Right renal pelvis (tissue), 4 donors: ENCODE measurements around the gene PACSIN2. TPM values are rescaled to one million over a fixed set of nuclear protein-coding genes. Genes with fewer than 3 reads are reported as not detected.

Experiments
- DNase-seq, 4 donors: peaks; one replicate each; pipeline ENCODE4 v3.0.0-alpha.2; 2013; ENCODE audit warnings: low read depth in 4 of 4, low spot score in 3 of 4, missing footprints in 1 of 4
- polyA plus RNA-seq, 4 donors: library from polyadenylated mRNA; unstranded; fragments of 120-200 nt; gene quantifications; one replicate each; pipeline ENCODE4 v1.2.1, GENCODE V29; 2013; ENCODE audit not compliant: insufficient read length in 4 of 4

PACSIN2 gene
- polyA plus RNA-seq, 4 donors = 64.6 to 68.8 (median 67.8) TPM

DNA sequence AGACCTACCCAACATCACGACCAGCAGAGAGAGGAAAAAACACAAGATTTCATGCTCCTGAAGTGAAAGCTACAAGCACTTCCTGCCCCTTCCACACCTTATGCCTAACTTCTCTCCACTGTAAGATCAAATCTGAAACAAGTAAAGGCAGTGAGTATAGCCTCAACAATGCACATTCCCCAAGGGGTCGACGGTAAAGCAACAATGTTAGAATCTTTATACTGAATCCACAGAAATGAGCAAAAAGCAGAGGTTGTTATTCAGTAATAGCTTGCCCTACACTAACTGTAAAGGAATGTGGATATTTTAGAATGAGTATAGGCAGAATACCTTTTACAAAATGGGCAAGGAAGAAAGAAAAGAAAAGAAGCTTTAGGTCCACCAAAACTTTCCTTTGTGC, 173.5 kb downstream of the PACSIN2 start:
- DNase-seq = no peak

DNA sequence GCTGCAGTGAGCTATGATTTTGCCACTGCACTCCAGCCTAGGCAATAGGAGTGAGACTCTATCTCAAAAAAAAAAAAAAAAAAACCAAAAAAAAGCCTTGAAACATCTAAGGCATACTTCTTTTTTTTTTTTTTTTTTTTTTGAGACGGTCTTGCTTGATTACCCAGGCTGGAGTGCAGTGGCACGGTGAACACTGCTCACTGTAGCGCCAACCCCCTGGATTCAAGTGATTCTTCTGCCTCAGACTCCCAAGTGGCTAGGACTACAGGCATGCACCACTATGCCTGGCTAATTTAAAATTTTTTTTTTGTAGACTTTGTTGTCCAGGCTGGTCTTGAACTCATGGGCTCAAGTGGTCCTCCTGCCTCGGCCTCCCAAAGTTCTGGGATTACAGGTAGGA, 177.4 kb downstream of the PACSIN2 start:
- no peak for DNase-seq

DNA sequence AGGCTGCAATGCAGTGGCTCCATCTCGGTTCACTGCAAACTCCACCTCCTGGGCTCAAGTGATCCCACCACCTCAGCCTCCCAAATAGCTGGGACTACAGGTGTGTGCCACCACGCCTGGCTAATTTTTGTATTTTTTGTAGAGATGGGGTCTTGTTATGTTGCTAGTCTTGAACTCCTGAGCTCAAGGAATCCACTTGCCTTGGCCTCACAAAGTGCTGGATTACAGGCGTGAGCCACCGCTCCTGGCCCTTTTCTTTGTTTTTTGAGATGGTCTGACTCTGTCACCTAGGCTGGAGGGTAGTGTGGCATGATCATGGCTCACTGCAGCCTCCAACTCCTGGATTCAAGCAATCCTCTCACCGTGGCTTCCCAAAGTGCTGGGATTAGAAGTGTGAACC, 178.9 kb downstream of the PACSIN2 start:
- DNase-seq = no peak

DNA sequence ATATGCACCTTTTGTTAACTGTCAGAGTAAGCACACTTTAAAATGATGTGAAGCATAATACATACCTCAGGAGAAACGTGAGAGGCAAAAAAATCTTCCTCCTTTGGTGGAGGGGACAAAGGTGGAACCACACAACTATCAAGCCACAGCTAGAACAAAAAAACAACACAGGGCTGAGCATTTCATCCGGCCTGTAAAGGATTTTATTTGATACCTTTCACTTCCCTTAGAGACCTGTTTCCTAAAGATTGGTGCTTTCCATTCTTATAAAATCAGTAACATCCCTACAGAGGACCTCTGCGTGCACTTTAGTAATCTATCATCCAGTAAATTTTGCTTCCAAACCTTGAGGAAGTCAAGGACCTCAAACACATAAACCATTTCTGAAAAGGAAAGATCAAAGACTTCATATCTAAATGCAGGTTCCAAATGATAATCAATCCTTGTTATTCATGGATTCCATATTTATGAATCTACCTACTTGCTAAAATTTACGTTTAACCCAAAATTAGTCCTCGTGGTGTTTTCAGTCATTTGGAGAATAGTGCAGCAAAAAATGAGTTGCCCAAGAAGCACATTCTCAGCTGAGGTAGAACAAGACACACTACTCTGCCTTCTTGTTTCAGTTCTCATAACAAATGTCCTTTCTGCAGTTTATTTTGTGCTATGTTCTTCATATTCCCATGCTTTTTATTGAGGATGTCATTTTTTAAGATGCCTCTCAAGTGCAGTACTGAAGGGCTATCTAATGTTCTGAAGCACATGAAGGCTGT, 180.6 kb downstream of the PACSIN2 start:
- no peak for DNase-seq

DNA sequence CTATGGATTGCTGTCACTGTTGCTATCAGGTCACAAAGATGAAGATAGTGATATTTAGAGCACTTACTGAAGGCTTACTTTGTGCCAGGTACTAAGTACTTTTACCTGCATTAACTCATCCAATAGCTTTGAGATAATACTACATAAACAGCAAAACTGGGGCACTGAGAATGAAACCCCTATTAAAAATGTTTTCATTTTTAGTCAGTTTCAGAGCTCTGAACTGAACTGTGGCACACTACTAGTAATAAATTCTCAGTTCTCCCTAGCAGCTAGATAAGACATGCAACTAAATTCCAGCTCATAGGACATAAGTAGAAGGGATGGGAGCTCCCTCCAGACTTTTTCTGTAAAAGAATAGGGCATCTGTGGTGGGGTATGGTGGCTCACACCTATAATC, 181.8 kb downstream of the PACSIN2 start:
- no peak for DNase-seq

DNA sequence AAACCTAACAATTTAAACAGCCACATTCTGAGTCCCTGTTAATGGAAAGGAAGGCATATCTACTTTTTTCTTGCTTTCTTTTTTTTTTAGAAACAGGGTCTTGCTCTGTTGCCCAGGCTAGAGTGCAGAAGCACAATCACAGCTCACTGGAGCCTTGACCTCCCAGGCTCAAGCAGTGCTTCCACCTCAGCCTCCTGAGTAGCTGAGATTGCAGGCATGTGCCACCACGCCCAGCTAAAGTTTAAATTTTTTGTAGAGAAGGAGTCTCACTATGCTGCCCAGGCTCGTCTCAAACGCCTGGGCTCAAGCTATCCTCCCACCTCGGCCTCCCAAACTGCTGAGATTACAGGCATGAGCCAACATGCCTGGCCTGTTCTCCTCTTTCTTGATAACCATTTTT, 183.2 kb downstream of the PACSIN2 start:
- DNase-seq = no peak

DNA sequence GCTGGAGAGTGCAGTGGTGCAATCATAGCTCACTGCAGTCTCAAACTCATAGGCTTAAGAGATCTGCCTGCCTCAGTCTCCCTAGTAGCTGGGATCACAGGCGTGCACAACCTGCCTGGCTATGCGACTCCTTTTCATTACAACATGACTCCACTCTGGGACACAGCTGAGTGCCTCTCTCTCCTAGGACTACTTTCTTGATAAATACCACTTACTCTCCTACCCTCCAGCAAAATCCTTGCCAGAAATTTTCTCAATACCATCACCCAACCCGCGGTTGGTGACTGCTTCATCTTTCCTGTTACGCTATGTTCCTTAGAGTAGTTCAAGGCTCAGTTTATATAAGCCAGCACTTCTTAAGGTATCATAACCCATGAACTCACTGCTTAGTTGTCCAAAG, 184.8 kb downstream of the PACSIN2 start:
- no peak for DNase-seq

GRCh38 chr22:42829302-42829701, 185.6 kb downstream of the PACSIN2 start:
- no peak for DNase-seq

- no peak for DNase-seq
These were observed 189.2 kb downstream of the PACSIN2 start for GRCh38 chr22:42825796-42826195.

DNA sequence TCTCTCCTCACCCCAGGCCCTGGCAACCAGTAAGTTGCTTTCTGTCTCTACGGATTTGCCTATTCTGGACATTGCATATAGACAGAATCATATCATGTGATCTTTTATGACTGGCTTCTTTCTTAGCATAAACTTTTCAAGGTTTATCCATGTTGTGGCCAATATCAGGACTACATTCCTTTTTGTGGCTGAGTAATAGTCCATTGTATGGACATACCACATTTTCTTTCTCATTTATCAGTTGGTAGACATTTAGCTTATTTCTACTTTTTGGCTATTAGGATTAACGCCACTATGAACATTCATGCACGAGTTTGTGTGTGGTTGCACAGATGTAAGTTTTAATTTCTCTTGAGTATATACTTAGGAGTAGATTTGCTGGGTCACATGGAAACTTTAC, 193.6 kb downstream of the PACSIN2 start:
- no peak for DNase-seq

- peak; percentile 32 to 62 (median 45) for DNase-seq
These were observed 194.7 kb downstream of the PACSIN2 start for GRCh38 chr22:42820045-42820763.

Other genes with a start within 250 kb of the PACSIN2 start
- 10 to 100 TPM; 45.5 to 57.4 (median 49.4) TPM for gene ARFGAP3, start 157.9 kb downstream of the PACSIN2 start, polyA plus RNA-seq
- gene TTLL1, start 74.2 kb upstream of the PACSIN2 start, polyA plus RNA-seq = 10 to 100 TPM; 15.4 to 20.6 (median 19.1) TPM
- 1 to 10 TPM; 1.1 to 1.8 (median 1.2) TPM for gene BIK, start 95.6 kb upstream of the PACSIN2 start, polyA plus RNA-seq
- 10 to 100 TPM; 19.4 to 27.6 (median 21.7) TPM for gene MCAT, start 128.2 kb upstream of the PACSIN2 start, polyA plus RNA-seq
- 10 to 100 TPM; 20.9 to 40.6 (median 22.4) TPM for gene TSPO, start 136.4 kb upstream of the PACSIN2 start, polyA plus RNA-seq
- gene TTLL12, start 172.0 kb upstream of the PACSIN2 start, polyA plus RNA-seq = 10 to 100 TPM; 20.8 to 31.6 (median 27.8) TPM